HEK293 (cell line): ENCODE results near the gene OPN4.

Experiments used
- BCL11B ChIP-seq: fragments of 450-650 bp; formaldehyde crosslinking; IDR thresholded peaks from 2 replicates; pipeline ENCODE4 v1.5.1; 2016; ENCODE audit warnings: low read depth, missing biosample characterization, missing genetic modification characterization
- FEZF1 ChIP-seq: fragments of 450-650 bp; formaldehyde crosslinking; IDR thresholded peaks from 2 replicates; pipeline ENCODE4 v1.5.1; 2016; ENCODE audit warnings: missing biosample characterization, missing genetic modification characterization
- GLIS1 ChIP-seq: fragments of 450-650 bp; formaldehyde crosslinking; IDR thresholded peaks from 2 replicates; pipeline ENCODE4 v1.5.1; 2016; ENCODE audit warnings: missing biosample characterization, missing genetic modification characterization
- GLIS2 ChIP-seq: fragments of 450-650 bp; formaldehyde crosslinking; IDR thresholded peaks from 2 replicates; pipeline ENCODE4 v1.5.1; 2016; ENCODE audit warnings: missing biosample characterization, missing genetic modification characterization
- IKZF3 ChIP-seq: fragments of 450-650 bp; IDR thresholded peaks from 2 replicates; pipeline ENCODE4 v1.5.0; 2018; ENCODE audit warnings: missing biosample characterization, mild to moderate bottlenecking, missing genetic modification characterization, moderate library complexity
- OSR2 ChIP-seq: fragments of 450-650 bp; formaldehyde crosslinking; IDR thresholded peaks from 2 replicates; pipeline ENCODE4 v1.5.1; 2016; ENCODE audit warnings: missing biosample characterization, missing genetic modification characterization
- SP7 ChIP-seq: fragments of 450-650 bp; formaldehyde crosslinking; IDR thresholded peaks from 2 replicates; pipeline ENCODE4 v1.5.1; 2016; ENCODE audit warnings: missing biosample characterization, missing genetic modification characterization
- WT1 ChIP-seq: fragments of 450-650 bp; formaldehyde crosslinking; IDR thresholded peaks from 2 replicates; pipeline ENCODE4 v1.5.1; 2016; ENCODE audit warnings: missing biosample characterization, missing genetic modification characterization
- ZBTB17 ChIP-seq: fragments of 450-650 bp; formaldehyde crosslinking; IDR thresholded peaks from 2 replicates; pipeline ENCODE4 v1.5.1; 2016; ENCODE audit warnings: missing biosample characterization, missing genetic modification characterization
- ZBTB8A ChIP-seq: fragments of 450-650 bp; formaldehyde crosslinking; IDR thresholded peaks from 2 replicates; pipeline ENCODE4 v1.5.1; 2016; ENCODE audit warnings: missing biosample characterization, missing genetic modification characterization
- ZEB2 ChIP-seq: fragments of 450-650 bp; formaldehyde crosslinking; IDR thresholded peaks from 2 replicates; pipeline ENCODE4 v1.5.1; 2016; ENCODE audit warnings: missing biosample characterization, missing genetic modification characterization
- ZFP3 ChIP-seq: fragments of 450-650 bp; formaldehyde crosslinking; IDR thresholded peaks from 2 replicates; pipeline ENCODE4 v1.5.1; 2016; ENCODE audit warnings: low read depth, missing biosample characterization, missing genetic modification characterization
- ZFP37 ChIP-seq: fragments of 450-650 bp; formaldehyde crosslinking; IDR thresholded peaks from 2 replicates; pipeline ENCODE4 v1.5.1; 2016; ENCODE audit warnings: missing biosample characterization, missing genetic modification characterization
- ZFP69B ChIP-seq: fragments of 450-650 bp; formaldehyde crosslinking; IDR thresholded peaks from 2 replicates; pipeline ENCODE4 v1.5.1; 2016; ENCODE audit warnings: missing biosample characterization, missing genetic modification characterization
- ZIC2 ChIP-seq: fragments of 450-650 bp; formaldehyde crosslinking; IDR thresholded peaks from 2 replicates; pipeline ENCODE4 v1.5.1; 2016; ENCODE audit warnings: missing biosample characterization, missing genetic modification characterization
- ZNF266 ChIP-seq: fragments of 450-650 bp; formaldehyde crosslinking; IDR thresholded peaks from 2 replicates; pipeline ENCODE4 v1.5.1; 2016; ENCODE audit warnings: missing biosample characterization, missing genetic modification characterization, low read depth
- ZNF302 ChIP-seq: fragments of 450-650 bp; formaldehyde crosslinking; IDR thresholded peaks from 2 replicates; pipeline ENCODE4 v1.5.1; 2016; ENCODE audit warnings: missing biosample characterization, missing genetic modification characterization, low read depth
- ZNF335 ChIP-seq: fragments of 450-650 bp; formaldehyde crosslinking; conservative IDR thresholded peaks from 2 replicates; pipeline ENCODE4 v1.5.1; 2016; ENCODE audit warnings: missing biosample characterization, missing genetic modification characterization
- ZNF341 ChIP-seq: fragments of 450-650 bp; formaldehyde crosslinking; IDR thresholded peaks from 2 replicates; pipeline ENCODE4; 2016; ENCODE audit warnings: low read depth, missing biosample characterization, missing genetic modification characterization
- ZNF391 ChIP-seq: fragments of 450-650 bp; formaldehyde crosslinking; IDR thresholded peaks from 2 replicates; pipeline ENCODE4 v1.5.1; 2016; ENCODE audit warnings: low read depth, missing biosample characterization, missing genetic modification characterization, borderline replicate concordance
- ZNF423 ChIP-seq: fragments of 450-650 bp; formaldehyde crosslinking; IDR thresholded peaks from 2 replicates; pipeline ENCODE4 v1.5.1; 2016; ENCODE audit warnings: missing biosample characterization, missing genetic modification characterization
- ZNF585B ChIP-seq: fragments of 450-650 bp; formaldehyde crosslinking; IDR thresholded peaks from 2 replicates; pipeline ENCODE4 v1.5.1; 2016; ENCODE audit warnings: missing biosample characterization, missing genetic modification characterization
- ZNF600 ChIP-seq: fragments of 450-650 bp; formaldehyde crosslinking; IDR thresholded peaks from 2 replicates; pipeline ENCODE4 v1.5.1; 2016; ENCODE audit warnings: missing biosample characterization, missing genetic modification characterization
- ZNF621 ChIP-seq: fragments of 450-650 bp; formaldehyde crosslinking; IDR thresholded peaks from 2 replicates; pipeline ENCODE4 v1.5.1; 2017; ENCODE audit warnings: missing biosample characterization, missing genetic modification characterization
- ZNF629 ChIP-seq: fragments of 450-650 bp; formaldehyde crosslinking; IDR thresholded peaks from 2 replicates; pipeline ENCODE4 v1.5.1; 2017; ENCODE audit warnings: missing biosample characterization, missing genetic modification characterization
- ZNF843 ChIP-seq: fragments of 450-650 bp; formaldehyde crosslinking; IDR thresholded peaks from 2 replicates; pipeline ENCODE4 v1.5.1; 2016; ENCODE audit warnings: missing biosample characterization, missing genetic modification characterization
- TF ChIP-seq, protein P1 (sequence below): fragments of 450-650 bp; formaldehyde crosslinking; IDR thresholded peaks from 2 replicates; pipeline ENCODE4 v1.5.1; 2016; ENCODE audit warnings: missing biosample characterization, missing genetic modification characterization
- TF ChIP-seq, protein P2 (sequence below): fragments of 450-650 bp; formaldehyde crosslinking; IDR thresholded peaks from 2 replicates; pipeline ENCODE4 v1.5.0; 2017; ENCODE audit warnings: missing biosample characterization, missing genetic modification characterization, borderline replicate concordance
- TF ChIP-seq, protein P3 (sequence below): fragments of 450-650 bp; formaldehyde crosslinking; IDR thresholded peaks from 2 replicates; pipeline ENCODE4 v1.5.1; 2016; ENCODE audit warnings: missing biosample characterization, missing genetic modification characterization

Gene OPN4

DNA sequence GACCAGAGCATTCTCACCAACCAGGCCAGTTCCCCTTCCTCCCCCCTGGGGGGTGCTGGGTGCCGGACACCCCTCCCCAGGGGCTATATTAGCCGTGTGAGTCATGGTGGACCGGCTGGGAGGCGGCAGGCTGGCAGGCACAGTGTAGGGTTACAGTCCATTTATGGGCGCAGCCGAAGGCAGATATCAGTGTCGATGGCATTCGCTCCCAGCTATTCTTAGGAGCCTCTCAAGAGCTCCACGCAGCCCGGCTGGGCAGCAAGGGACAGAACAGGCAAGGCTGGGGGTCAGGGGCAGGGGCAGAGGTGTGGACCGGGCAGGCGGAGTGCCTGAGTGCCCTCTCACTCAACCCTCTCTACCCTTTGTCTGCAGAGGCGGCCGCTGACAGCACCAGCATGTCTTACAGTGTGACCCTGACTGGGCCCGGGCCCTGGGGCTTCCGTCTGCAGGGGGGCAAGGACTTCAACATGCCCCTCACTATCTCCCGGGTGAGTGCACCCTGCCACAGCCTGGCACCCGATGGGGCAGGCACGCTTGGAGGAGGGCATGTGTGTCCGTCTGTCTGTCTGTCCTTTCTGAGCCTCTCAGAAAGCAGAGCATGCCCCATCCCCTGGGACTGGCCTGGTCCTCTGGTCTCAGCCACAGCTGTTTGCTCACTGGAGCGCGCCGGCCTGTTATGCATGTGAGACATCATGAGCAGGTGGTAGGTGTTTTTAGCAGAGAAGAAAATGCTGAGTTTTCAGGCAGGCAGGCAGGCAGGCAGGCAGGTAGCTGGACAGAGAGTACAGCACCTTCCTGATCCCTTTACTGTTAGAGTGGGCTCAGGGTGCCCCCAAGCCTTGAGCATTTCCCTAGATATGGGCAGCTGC is 14.2 kb downstream of the OPN4 start, which contains the start of gene LDB3 (continued):
- TF ChIP-seq ZBTB8A (tag by site-specific recombination) (peak; percentile 93), ZNF585B (tag by site-specific recombination) (no peak), ZEB2 (tag by site-specific recombination) (peak; percentile 63; the same call in 1 of the 2 replicates), ZNF341 (peak; percentile 85), WT1 (tag by site-specific recombination) (0 out of 2 replicates have a peak, but pooled peaks have one; percentile 33), ZNF621 (tag by site-specific recombination) (no peak), ZNF629 (tag by site-specific recombination) (peak; percentile 78), GLIS1 (tag by site-specific recombination) (peak; percentile 97), ZNF335 (tag by site-specific recombination) (peak; percentile 56), ZNF843 (peak; percentile 63), ZBTB17 (tag by site-specific recombination) (peak; percentile 36; the same call in 1 of the 2 replicates), ZNF266 (tag by site-specific recombination) (no peak), OSR2 (tag by site-specific recombination) (0 out of 2 replicates have a peak, but pooled peaks have one; percentile 10), ZFP3 (no peak), ZIC2 (tag by site-specific recombination) (peak; percentile 95), IKZF3 (peak; percentile 56), ZNF423 (tag by site-specific recombination) (peak; percentile 100), ZNF600 (peak; percentile 62; the same call in 1 of the 2 replicates), SP7 (tag by site-specific recombination) (peak; percentile 69), ZFP37 (tag by site-specific recombination) (no peak), FEZF1 (tag by site-specific recombination) (peak; percentile 28), ZNF302 (tag by site-specific recombination) (no peak), ZFP69B (tag by site-specific recombination) (0 out of 2 replicates have a peak, but pooled peaks have one; percentile 55), GLIS2 (peak; percentile 90), ZNF391 (no peak), BCL11B (tag by site-specific recombination) (no peak)
- TF ChIP-seq, protein P1, sequence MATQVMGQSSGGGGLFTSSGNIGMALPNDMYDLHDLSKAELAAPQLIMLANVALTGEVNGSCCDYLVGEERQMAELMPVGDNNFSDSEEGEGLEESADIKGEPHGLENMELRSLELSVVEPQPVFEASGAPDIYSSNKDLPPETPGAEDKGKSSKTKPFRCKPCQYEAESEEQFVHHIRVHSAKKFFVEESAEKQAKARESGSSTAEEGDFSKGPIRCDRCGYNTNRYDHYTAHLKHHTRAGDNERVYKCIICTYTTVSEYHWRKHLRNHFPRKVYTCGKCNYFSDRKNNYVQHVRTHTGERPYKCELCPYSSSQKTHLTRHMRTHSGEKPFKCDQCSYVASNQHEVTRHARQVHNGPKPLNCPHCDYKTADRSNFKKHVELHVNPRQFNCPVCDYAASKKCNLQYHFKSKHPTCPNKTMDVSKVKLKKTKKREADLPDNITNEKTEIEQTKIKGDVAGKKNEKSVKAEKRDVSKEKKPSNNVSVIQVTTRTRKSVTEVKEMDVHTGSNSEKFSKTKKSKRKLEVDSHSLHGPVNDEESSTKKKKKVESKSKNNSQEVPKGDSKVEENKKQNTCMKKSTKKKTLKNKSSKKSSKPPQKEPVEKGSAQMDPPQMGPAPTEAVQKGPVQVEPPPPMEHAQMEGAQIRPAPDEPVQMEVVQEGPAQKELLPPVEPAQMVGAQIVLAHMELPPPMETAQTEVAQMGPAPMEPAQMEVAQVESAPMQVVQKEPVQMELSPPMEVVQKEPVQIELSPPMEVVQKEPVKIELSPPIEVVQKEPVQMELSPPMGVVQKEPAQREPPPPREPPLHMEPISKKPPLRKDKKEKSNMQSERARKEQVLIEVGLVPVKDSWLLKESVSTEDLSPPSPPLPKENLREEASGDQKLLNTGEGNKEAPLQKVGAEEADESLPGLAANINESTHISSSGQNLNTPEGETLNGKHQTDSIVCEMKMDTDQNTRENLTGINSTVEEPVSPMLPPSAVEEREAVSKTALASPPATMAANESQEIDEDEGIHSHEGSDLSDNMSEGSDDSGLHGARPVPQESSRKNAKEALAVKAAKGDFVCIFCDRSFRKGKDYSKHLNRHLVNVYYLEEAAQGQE (tag by site-specific recombination) = no peak
- TF ChIP-seq, protein P2, sequence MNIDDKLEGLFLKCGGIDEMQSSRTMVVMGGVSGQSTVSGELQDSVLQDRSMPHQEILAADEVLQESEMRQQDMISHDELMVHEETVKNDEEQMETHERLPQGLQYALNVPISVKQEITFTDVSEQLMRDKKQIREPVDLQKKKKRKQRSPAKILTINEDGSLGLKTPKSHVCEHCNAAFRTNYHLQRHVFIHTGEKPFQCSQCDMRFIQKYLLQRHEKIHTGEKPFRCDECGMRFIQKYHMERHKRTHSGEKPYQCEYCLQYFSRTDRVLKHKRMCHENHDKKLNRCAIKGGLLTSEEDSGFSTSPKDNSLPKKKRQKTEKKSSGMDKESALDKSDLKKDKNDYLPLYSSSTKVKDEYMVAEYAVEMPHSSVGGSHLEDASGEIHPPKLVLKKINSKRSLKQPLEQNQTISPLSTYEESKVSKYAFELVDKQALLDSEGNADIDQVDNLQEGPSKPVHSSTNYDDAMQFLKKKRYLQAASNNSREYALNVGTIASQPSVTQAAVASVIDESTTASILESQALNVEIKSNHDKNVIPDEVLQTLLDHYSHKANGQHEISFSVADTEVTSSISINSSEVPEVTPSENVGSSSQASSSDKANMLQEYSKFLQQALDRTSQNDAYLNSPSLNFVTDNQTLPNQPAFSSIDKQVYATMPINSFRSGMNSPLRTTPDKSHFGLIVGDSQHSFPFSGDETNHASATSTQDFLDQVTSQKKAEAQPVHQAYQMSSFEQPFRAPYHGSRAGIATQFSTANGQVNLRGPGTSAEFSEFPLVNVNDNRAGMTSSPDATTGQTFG (tag by site-specific recombination) = no peak
- TF ChIP-seq, protein P3, sequence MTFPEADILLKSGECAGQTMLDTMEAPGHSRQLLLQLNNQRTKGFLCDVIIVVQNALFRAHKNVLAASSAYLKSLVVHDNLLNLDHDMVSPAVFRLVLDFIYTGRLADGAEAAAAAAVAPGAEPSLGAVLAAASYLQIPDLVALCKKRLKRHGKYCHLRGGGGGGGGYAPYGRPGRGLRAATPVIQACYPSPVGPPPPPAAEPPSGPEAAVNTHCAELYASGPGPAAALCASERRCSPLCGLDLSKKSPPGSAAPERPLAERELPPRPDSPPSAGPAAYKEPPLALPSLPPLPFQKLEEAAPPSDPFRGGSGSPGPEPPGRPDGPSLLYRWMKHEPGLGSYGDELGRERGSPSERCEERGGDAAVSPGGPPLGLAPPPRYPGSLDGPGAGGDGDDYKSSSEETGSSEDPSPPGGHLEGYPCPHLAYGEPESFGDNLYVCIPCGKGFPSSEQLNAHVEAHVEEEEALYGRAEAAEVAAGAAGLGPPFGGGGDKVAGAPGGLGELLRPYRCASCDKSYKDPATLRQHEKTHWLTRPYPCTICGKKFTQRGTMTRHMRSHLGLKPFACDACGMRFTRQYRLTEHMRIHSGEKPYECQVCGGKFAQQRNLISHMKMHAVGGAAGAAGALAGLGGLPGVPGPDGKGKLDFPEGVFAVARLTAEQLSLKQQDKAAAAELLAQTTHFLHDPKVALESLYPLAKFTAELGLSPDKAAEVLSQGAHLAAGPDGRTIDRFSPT (tag by site-specific recombination) = peak; percentile 66
- TF ChIP-seq, all 188 proteins: peak for 28
